Spleen (tissue), 7 donors: ENCODE data around the gene OR56A4.

Experiments used
- POLR2A ChIP-seq, 3 donors: fragments of 450-650 bp; IDR thresholded peaks; one replicate each; pipeline ENCODE4 v1.5.1; 2017; ENCODE audit warnings: antibody characterized with exemption in 3 of 3, mild to moderate bottlenecking in 1 of 3
- POLR2AphosphoS5 ChIP-seq, 3 donors: sonication (generic); formaldehyde crosslinking; IDR thresholded peaks; one replicate each; pipeline ENCODE4 v1.5.1; 2017; ENCODE audit warnings: antibody characterized with exemption in 3 of 3
- TF ChIP-seq, protein P1 (sequence below), 11 experiments: fragments of 200-600 bp in 7 of 11; fragments of 450-650 bp in 4 of 11; sonication (generic) in 4 of 11; IDR thresholded peaks in 8 of 11; conservative IDR thresholded peaks in 3 of 11; 1 replicate in 7 of 11; 2 replicates in 4 of 11; pipeline versions ENCODE4 v1.4.0 to v1.8.0; 2016 to 2021; ENCODE audit warnings: antibody characterized with exemption in 11 of 11, inconsistent platforms in 4 of 11, mild to moderate bottlenecking in 1 of 11
- donor health status: DM: no; HTN: no; CAD: no; lungs with moderate emphysema.
- donor health status: DM: no; HTN: no; CAD: no.
- donor health status: DM: no; HTN: no; CAD: no.

DNA sequence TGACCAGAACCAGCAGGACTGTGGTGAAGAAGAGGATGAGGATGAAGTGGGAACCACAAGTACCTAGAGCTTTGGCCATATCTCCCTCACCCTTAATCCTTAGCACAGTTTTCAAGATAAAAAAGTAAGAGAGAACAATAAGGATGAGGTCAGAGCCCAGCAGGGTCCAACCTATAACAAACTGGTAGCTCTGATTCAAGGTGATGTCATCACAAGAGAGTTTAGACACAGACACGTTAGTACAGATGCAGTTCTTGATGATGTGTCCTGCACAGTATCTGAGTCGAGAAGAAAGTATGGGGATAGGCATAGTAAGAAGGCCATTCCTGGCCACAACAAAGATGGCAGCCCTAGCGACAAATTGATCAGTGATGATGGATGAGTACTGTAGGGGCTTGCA lies 39.0 kb downstream of the OR56A4 start:
- TF ChIP-seq POLR2AphosphoS5 (IDR thresholded peaks at IDR 0.05) (no peak), POLR2A (IDR thresholded peaks at IDR 0.05) (no peak)
- TF ChIP-seq, protein P1, sequence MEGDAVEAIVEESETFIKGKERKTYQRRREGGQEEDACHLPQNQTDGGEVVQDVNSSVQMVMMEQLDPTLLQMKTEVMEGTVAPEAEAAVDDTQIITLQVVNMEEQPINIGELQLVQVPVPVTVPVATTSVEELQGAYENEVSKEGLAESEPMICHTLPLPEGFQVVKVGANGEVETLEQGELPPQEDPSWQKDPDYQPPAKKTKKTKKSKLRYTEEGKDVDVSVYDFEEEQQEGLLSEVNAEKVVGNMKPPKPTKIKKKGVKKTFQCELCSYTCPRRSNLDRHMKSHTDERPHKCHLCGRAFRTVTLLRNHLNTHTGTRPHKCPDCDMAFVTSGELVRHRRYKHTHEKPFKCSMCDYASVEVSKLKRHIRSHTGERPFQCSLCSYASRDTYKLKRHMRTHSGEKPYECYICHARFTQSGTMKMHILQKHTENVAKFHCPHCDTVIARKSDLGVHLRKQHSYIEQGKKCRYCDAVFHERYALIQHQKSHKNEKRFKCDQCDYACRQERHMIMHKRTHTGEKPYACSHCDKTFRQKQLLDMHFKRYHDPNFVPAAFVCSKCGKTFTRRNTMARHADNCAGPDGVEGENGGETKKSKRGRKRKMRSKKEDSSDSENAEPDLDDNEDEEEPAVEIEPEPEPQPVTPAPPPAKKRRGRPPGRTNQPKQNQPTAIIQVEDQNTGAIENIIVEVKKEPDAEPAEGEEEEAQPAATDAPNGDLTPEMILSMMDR (IDR thresholded peaks at IDR 0.05 in 8 of 11, conservative IDR thresholded peaks at IDR 0.05 in 3 of 11) = no peak
